ENCODE data around the gene CAV3.

CAV3 gene

GRCh38 chr3:8734908-8735307 lies 1.3 kb downstream of the CAV3 start:
- no peak for DNase-seq (ENCODE audit: low spot score)

- no peak for DNase-seq (ENCODE audit: low spot score)
Measured at GRCh38 chr3:8736436-8736835, 2.8 kb downstream of the CAV3 start.

- DNase-seq (ENCODE audit: low spot score): no peak
Measured at GRCh38 chr3:8737301-8737700, 3.7 kb downstream of the CAV3 start.

GRCh38 chr3:8737823-8738222 lies 4.2 kb downstream of the CAV3 start:
- DNase-seq (ENCODE audit: low spot score): no peak

GRCh38 chr3:8738639-8739038 lies 5.0 kb downstream of the CAV3 start:
- no peak for DNase-seq (ENCODE audit: low spot score)

GRCh38 chr3:8739757-8740504 lies 6.3 kb downstream of the CAV3 start:
- DNase-seq (ENCODE audit: low spot score): no peak

GRCh38 chr3:8741581-8742261 lies 8.1 kb downstream of the CAV3 start:
- DNase-seq (ENCODE audit: low spot score): no peak

- DNase-seq (ENCODE audit: low spot score): no peak
Measured at GRCh38 chr3:8743021-8743601, 9.5 kb downstream of the CAV3 start.

- DNase-seq (ENCODE audit: low spot score): no peak
Measured at GRCh38 chr3:8743911-8744310, 10.3 kb downstream of the CAV3 start.

GRCh38 chr3:8745619-8746370 lies 12.2 kb downstream of the CAV3 start:
- no peak for DNase-seq (ENCODE audit: low spot score)

- DNase-seq (ENCODE audit: low spot score): no peak
Measured at GRCh38 chr3:8746780-8747345, 13.3 kb downstream of the CAV3 start.

- no peak for DNase-seq (ENCODE audit: low spot score)
Measured at GRCh38 chr3:8749316-8749715, 15.7 kb downstream of the CAV3 start.

- no peak for DNase-seq (ENCODE audit: low spot score)
Measured at GRCh38 chr3:8752832-8753231, 19.2 kb downstream of the CAV3 start.

- DNase-seq (ENCODE audit: low spot score): no peak
Measured at GRCh38 chr3:8755097-8755496, 21.5 kb downstream of the CAV3 start.

- DNase-seq (ENCODE audit: low spot score): no peak
Measured at GRCh38 chr3:8755564-8756237, 22.1 kb downstream of the CAV3 start.

- no peak for DNase-seq (ENCODE audit: low spot score)
Measured at GRCh38 chr3:8756671-8757070, 23.1 kb downstream of the CAV3 start.

GRCh38 chr3:8757551-8758518 lies 24.2 kb downstream of the CAV3 start:
- DNase-seq (ENCODE audit: low spot score): no peak

- no peak for DNase-seq (ENCODE audit: low spot score)
Measured at GRCh38 chr3:8759038-8759707, 25.6 kb downstream of the CAV3 start.

- DNase-seq (ENCODE audit: low spot score): no peak
Measured at GRCh38 chr3:8760091-8760490, 26.5 kb downstream of the CAV3 start.

- DNase-seq (ENCODE audit: low spot score): no peak
Measured at GRCh38 chr3:8760506-8760905, 26.9 kb downstream of the CAV3 start.
